Measurements from ENCODE around the gene CCR7. TPM values are rescaled to one million over a fixed set of nuclear protein-coding genes. Genes with fewer than 3 reads are reported as not detected.

CCR7 gene
- total and polyA plus RNA-seq, 2 of the 13 experiments (the other 11 are each of a cell fraction or from before 2014, with no cell fraction given), result 0.04 to 0.53 TPM

DNA sequence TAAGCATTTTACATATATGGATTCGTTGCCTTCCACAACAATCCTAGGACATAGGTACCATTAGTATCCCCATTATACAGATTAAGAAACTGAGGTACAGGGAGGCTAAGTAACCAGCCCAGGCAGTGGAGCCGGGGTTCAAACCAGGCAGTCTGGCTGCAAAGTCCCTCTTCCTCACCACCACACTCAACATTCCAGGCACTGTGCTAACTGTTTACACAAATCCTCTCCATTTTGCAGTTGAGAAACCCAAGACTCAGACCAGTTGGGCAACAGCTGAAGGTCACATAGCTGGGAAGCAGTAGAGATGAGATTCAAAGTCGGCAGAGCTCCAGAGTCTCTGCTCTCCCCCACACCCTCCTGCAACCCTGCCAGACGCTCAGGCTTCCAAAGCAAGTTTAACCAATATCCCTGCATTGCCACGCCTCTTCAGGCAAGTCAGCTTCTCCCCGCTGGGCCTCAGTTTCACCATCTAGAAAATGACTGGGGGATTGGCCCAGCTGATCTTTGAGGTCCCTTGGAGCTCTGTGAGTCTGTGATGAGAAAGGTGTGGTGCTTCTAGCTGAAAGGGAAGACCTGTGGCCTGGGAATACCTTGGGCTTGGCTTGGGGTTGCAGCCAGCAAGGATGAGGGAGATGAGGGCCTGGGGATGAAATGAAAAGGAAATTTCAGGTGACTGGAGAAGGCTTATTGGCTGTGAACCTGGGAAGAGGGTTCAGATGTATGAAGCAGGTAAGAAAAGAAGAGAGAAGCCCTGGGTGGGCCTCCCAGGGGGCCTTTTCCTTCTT, 14.0 kb downstream of the CCR7 start (continued):
- TF ChIP-seq, protein P1, sequence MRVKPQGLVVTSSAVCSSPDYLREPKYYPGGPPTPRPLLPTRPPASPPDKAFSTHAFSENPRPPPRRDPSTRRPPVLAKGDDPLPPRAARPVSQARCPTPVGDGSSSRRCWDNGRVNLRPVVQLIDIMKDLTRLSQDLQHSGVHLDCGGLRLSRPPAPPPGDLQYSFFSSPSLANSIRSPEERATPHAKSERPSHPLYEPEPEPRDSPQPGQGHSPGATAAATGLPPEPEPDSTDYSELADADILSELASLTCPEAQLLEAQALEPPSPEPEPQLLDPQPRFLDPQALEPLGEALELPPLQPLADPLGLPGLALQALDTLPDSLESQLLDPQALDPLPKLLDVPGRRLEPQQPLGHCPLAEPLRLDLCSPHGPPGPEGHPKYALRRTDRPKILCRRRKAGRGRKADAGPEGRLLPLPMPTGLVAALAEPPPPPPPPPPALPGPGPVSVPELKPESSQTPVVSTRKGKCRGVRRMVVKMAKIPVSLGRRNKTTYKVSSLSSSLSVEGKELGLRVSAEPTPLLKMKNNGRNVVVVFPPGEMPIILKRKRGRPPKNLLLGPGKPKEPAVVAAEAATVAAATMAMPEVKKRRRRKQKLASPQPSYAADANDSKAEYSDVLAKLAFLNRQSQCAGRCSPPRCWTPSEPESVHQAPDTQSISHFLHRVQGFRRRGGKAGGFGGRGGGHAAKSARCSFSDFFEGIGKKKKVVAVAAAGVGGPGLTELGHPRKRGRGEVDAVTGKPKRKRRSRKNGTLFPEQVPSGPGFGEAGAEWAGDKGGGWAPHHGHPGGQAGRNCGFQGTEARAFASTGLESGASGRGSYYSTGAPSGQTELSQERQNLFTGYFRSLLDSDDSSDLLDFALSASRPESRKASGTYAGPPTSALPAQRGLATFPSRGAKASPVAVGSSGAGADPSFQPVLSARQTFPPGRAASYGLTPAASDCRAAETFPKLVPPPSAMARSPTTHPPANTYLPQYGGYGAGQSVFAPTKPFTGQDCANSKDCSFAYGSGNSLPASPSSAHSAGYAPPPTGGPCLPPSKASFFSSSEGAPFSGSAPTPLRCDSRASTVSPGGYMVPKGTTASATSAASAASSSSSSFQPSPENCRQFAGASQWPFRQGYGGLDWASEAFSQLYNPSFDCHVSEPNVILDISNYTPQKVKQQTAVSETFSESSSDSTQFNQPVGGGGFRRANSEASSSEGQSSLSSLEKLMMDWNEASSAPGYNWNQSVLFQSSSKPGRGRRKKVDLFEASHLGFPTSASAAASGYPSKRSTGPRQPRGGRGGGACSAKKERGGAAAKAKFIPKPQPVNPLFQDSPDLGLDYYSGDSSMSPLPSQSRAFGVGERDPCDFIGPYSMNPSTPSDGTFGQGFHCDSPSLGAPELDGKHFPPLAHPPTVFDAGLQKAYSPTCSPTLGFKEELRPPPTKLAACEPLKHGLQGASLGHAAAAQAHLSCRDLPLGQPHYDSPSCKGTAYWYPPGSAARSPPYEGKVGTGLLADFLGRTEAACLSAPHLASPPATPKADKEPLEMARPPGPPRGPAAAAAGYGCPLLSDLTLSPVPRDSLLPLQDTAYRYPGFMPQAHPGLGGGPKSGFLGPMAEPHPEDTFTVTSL (CRISPR knock-in tag; IDR thresholded peaks at IDR 0.05; ENCODE audit: borderline replicate concordance), result peak; percentile 93
- TF ChIP-seq ZNF546 (CRISPR knock-in tag; conservative IDR thresholded peaks at IDR 0.05) (0 out of 2 replicates have a peak, but pooled peaks have one; percentile 57), GTF2F1 (IDR thresholded peaks at IDR 0.05; ENCODE audit: low read length) (no peak; the same call in 1 of the 2 replicates), THAP11 (CRISPR knock-in tag; IDR thresholded peaks at IDR 0.05) (peak; percentile 87), ZNF331 (CRISPR knock-in tag; IDR thresholded peaks at IDR 0.05) (peak; percentile 97), FOXK1 (CRISPR knock-in tag; IDR thresholded peaks at IDR 0.05; ENCODE audit: borderline replicate concordance, low read depth) (peak; percentile 98), HDAC2 (CRISPR knock-in tag; IDR thresholded peaks at IDR 0.05) (peak; percentile 100), ZNF776 (CRISPR knock-in tag; IDR thresholded peaks at IDR 0.05) (no peak), RORA (CRISPR knock-in tag; IDR thresholded peaks at IDR 0.05) (no peak), EZH2 (conservative IDR thresholded peaks at IDR 0.05; ENCODE audit: low read depth, low read length) (no peak), ZNF33A (CRISPR knock-in tag; IDR thresholded peaks at IDR 0.05; ENCODE audit: borderline replicate concordance) (no peak), ERF (CRISPR knock-in tag; IDR thresholded peaks at IDR 0.05) (peak; percentile 95), ZNF772 (CRISPR knock-in tag; IDR thresholded peaks at IDR 0.05) (peak; percentile 29; the same call in 1 of the 2 replicates), ZNF569 (CRISPR knock-in tag; IDR thresholded peaks at IDR 0.05; ENCODE audit: borderline replicate concordance) (no peak), ZNF562 (CRISPR knock-in tag; IDR thresholded peaks at IDR 0.05; ENCODE audit: borderline replicate concordance) (no peak)
- TF ChIP-seq, protein P2, sequence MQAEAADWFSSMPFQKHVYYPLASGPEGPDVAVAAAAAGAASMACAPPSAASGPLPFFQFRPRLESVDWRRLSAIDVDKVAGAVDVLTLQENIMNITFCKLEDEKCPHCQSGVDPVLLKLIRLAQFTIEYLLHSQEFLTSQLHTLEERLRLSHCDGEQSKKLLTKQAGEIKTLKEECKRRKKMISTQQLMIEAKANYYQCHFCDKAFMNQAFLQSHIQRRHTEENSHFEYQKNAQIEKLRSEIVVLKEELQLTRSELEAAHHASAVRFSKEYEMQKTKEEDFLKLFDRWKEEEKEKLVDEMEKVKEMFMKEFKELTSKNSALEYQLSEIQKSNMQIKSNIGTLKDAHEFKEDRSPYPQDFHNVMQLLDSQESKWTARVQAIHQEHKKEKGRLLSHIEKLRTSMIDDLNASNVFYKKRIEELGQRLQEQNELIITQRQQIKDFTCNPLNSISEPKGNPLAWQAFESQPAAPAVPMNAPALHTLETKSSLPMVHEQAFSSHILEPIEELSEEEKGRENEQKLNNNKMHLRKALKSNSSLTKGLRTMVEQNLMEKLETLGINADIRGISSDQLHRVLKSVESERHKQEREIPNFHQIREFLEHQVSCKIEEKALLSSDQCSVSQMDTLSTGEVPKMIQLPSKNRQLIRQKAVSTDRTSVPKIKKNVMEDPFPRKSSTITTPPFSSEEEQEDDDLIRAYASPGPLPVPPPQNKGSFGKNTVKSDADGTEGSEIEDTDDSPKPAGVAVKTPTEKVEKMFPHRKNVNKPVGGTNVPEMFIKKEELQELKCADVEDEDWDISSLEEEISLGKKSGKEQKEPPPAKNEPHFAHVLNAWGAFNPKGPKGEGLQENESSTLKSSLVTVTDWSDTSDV (CRISPR knock-in tag; IDR thresholded peaks at IDR 0.05), result no peak
- TF ChIP-seq, protein P3, sequence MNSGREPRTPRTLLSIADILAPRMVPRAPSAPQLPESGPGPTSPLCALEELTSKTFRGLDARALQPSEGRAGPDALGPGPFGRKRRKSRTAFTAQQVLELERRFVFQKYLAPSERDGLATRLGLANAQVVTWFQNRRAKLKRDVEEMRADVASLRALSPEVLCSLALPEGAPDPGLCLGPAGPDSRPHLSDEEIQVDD (CRISPR knock-in tag; IDR thresholded peaks at IDR 0.05; ENCODE audit: borderline replicate concordance), result no peak
- TF ChIP-seq, protein P4, sequence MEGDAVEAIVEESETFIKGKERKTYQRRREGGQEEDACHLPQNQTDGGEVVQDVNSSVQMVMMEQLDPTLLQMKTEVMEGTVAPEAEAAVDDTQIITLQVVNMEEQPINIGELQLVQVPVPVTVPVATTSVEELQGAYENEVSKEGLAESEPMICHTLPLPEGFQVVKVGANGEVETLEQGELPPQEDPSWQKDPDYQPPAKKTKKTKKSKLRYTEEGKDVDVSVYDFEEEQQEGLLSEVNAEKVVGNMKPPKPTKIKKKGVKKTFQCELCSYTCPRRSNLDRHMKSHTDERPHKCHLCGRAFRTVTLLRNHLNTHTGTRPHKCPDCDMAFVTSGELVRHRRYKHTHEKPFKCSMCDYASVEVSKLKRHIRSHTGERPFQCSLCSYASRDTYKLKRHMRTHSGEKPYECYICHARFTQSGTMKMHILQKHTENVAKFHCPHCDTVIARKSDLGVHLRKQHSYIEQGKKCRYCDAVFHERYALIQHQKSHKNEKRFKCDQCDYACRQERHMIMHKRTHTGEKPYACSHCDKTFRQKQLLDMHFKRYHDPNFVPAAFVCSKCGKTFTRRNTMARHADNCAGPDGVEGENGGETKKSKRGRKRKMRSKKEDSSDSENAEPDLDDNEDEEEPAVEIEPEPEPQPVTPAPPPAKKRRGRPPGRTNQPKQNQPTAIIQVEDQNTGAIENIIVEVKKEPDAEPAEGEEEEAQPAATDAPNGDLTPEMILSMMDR (CRISPR knock-in tag; IDR thresholded peaks at IDR 0.05), result peak; percentile 28; the same call in 1 of the 2 replicates
